GM06990 (cell line): ENCODE measurements around the gene CARMIL1.

ENCODE experiments used
- DNase-seq: peaks from one replicate; pipeline ENCODE4 v3.0.0-alpha.2; 2011; ENCODE audit not compliant: insufficient read length; ENCODE audit errors: extremely low read depth
- H3K27me3 ChIP-seq: replicated peaks from 2 replicates; pipeline ENCODE4 v1.6.0; 2011; ENCODE audit warnings: low read length; ENCODE audit not compliant: control insufficient read depth, insufficient read depth
- H3K36me3 ChIP-seq: 2 replicates; pipeline ENCODE4 v1.5.1; 2011; ENCODE audit warnings: low read length; ENCODE audit not compliant: control insufficient read depth, insufficient read depth
- H3K4me3 ChIP-seq: replicated peaks from 2 replicates; pipeline ENCODE4 v1.5.1; 2011; ENCODE audit warnings: low read depth, mild to moderate bottlenecking, control low read depth, low read length
- CTCF ChIP-seq: IDR thresholded peaks from 2 replicates; pipeline ENCODE4 v1.5.1; 2011; ENCODE audit warnings: low read length, control low read depth, mild to moderate bottlenecking, inconsistent platforms; ENCODE audit not compliant: insufficient read depth, poor library complexity, severe bottlenecking

Gene CARMIL1

GRCh38 chr6:25655723-25656122 lies 376.5 kb downstream of the CARMIL1 start:
- Histone ChIP-seq H3K36me3 (no peaks in the 10 kb centered on the region), H3K4me3 (no peak overlapping the region), H3K27me3 (peaks cover 2% of the 10 kb centered on the region; the same call in 1 of the 2 replicates)
- TF ChIP-seq CTCF: no peak
- DNase-seq: no peak

- no peak overlapping the region for H3K4me3 ChIP-seq
- no peak for DNase-seq
- no peaks in the 10 kb centered on the region for H3K36me3 ChIP-seq
- TF ChIP-seq CTCF: no peak
- H3K27me3 ChIP-seq: peaks cover 2% of the 10 kb centered on the region; the same call in 1 of the 2 replicates
Observed at GRCh38 chr6:25659633-25660368, 380.6 kb downstream of the CARMIL1 start.

- Histone ChIP-seq H3K36me3 (no peaks in the 10 kb centered on the region), H3K4me3 (no peak overlapping the region), H3K27me3 (peaks cover 2% of the 10 kb centered on the region; the same call in 1 of the 2 replicates)
- TF ChIP-seq CTCF: no peak
- no peak for DNase-seq
Observed at GRCh38 chr6:25660512-25660911, 381.3 kb downstream of the CARMIL1 start.

GRCh38 chr6:25661129-25661779 lies 382.1 kb downstream of the CARMIL1 start:
- DNase-seq: no peak
- Histone ChIP-seq H3K4me3 (no peak overlapping the region), H3K27me3 (peaks cover 2% of the 10 kb centered on the region; the same call in 1 of the 2 replicates), H3K36me3 (no peaks in the 10 kb centered on the region)
- TF ChIP-seq CTCF: no peak

- peaks cover under 1% of the 10 kb centered on the region for H3K27me3 ChIP-seq
- DNase-seq: no peak
- no peak for TF ChIP-seq CTCF
Observed at GRCh38 chr6:25665455-25665854, 386.3 kb downstream of the CARMIL1 start.

More at GRCh38 chr6:25665455-25665854, 386.3 kb downstream of the CARMIL1 start:
- Histone ChIP-seq H3K36me3 (no peaks in the 10 kb centered on the region), H3K4me3 (no peak overlapping the region)
